ENCODE measurements around the gene ZNF692. TPM values are rescaled to one million over a fixed set of nuclear protein-coding genes. Genes with fewer than 3 reads are reported as not detected.

ZNF692 gene
- total RNA-seq, 1 donor from 2014 or later, result 80.1 TPM

GRCh38 chr1:248858096-248858890 lies 592 bp downstream of the ZNF692 start:
- Mint-ChIP-seq H3K4me1 (peaks cover 39% of the 10 kb centered on the region), H3K27me3 (ENCODE audit: low read depth) (peaks cover 10% of the 10 kb centered on the region), H3K27ac (peak overlapping the region; percentile 97), H3K36me3 (peaks cover 6% of the 10 kb centered on the region), H3K4me3 (peak overlapping the region; percentile 82), H3K9me3 (no peaks in the 10 kb centered on the region)
- TF ChIP-seq CTCF (IDR thresholded peaks at IDR 0.05; ENCODE audit: unreplicated experiment), result no peak
- DNase-seq (ENCODE audit: low spot score in 2 of 2, unreplicated experiment in 2 of 2), result peak; percentile 56 to 79

DNA sequence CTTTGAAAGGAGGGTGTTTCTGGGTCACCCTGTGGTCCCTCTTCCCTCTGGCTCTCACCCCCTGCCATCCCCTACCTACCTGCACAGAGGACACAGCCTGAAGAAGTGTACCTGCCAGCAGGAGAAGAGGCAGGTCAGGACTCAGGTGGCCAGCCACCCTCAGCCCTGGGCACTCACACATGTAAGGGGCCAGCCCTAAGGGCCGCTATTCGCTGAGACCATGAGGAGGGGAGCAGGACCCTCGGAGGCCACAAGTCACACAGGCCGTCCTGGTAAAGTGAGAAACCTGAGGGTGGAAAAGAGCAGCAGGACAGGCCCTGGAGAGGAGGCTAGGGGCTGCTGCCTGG lies 1.2 kb downstream of the ZNF692 start:
- no peaks in the 10 kb centered on the region for H3K9me3 Mint-ChIP-seq
- peak overlapping the region; percentile 97 for H3K27ac Mint-ChIP-seq

DNA sequence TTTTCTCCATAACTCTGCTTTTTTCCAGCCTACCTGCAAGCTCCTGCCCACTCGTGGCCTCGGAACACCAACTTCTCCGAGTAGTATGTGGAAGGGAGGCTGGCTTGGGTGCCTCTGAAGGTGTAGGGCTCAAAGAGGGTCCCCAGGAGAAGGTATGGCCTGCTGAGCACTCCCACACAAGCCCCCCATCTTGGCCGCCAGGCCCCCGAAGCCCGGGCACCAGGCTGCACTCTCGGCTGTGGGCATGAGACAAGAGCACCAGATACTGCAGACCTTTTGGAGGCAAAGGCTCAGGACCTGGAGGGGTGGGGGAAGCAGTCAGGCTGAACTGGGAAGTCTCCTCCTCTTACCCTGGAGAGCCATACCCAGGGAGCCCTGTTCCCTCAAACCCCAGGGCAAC lies 1.7 kb downstream of the ZNF692 start:
- no peak for TF ChIP-seq CTCF (IDR thresholded peaks at IDR 0.05; ENCODE audit: unreplicated experiment)
- Mint-ChIP-seq H3K4me1 (peaks cover 32% of the 10 kb centered on the region), H3K27me3 (ENCODE audit: low read depth) (peaks cover 2% of the 10 kb centered on the region), H3K27ac (peak overlapping the region; percentile 97), H3K9me3 (no peaks in the 10 kb centered on the region), H3K36me3 (peaks cover 6% of the 10 kb centered on the region), H3K4me3 (peak overlapping the region; percentile 82)
- no peak for DNase-seq (ENCODE audit: low spot score in 2 of 2, unreplicated experiment in 2 of 2)

More for the DNA sequence above, 1.2 kb downstream of the ZNF692 start:
- H3K27me3 Mint-ChIP-seq (ENCODE audit: low read depth), result peaks cover 6% of the 10 kb centered on the region
- DNase-seq (ENCODE audit: low spot score in 2 of 2, unreplicated experiment in 2 of 2), result no peak
- no peak for TF ChIP-seq CTCF (IDR thresholded peaks at IDR 0.05; ENCODE audit: unreplicated experiment)
- peaks cover 6% of the 10 kb centered on the region for H3K36me3 Mint-ChIP-seq
- peak overlapping the region; percentile 82 for H3K4me3 Mint-ChIP-seq
- H3K4me1 Mint-ChIP-seq, result peaks cover 36% of the 10 kb centered on the region

DNA sequence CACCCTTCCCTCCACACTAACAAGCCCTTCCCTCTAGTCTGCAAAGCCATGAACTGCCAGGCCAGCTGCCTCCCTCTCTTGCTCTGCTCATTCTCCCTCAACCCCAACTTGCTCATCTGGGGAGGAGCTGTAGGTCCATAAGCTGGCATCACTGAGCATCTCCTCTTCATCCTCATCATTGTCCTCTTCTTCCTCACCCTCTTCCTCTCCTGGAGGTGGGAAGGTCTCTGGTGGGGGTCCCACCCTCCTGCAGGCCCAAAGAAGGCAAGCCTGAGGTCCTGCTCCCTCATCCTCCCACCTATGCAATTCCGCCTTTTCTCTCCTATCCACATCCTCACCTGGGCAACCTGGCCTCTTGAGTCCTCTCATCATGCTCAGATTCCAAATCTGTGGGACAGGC lies 2.7 kb downstream of the ZNF692 start:
- DNase-seq (ENCODE audit: low spot score in 2 of 2, unreplicated experiment in 2 of 2), result no peak
- no peaks in the 10 kb centered on the region for H3K27me3 Mint-ChIP-seq (ENCODE audit: low read depth)
- H3K4me1 Mint-ChIP-seq, result peaks cover 32% of the 10 kb centered on the region
- H3K4me3 Mint-ChIP-seq, result no peak overlapping the region
- no peak overlapping the region for H3K27ac Mint-ChIP-seq
- no peaks in the 10 kb centered on the region for H3K9me3 Mint-ChIP-seq
- H3K36me3 Mint-ChIP-seq, result peaks cover 8% of the 10 kb centered on the region
- no peak for TF ChIP-seq CTCF (IDR thresholded peaks at IDR 0.05; ENCODE audit: unreplicated experiment)

- no peak for TF ChIP-seq CTCF (IDR thresholded peaks at IDR 0.05; ENCODE audit: unreplicated experiment)
- Mint-ChIP-seq H3K9me3 (no peaks in the 10 kb centered on the region), H3K27ac (no peak overlapping the region), H3K4me1 (peaks cover 32% of the 10 kb centered on the region), H3K27me3 (ENCODE audit: low read depth) (no peaks in the 10 kb centered on the region), H3K4me3 (peak overlapping the region; percentile 16), H3K36me3 (peaks cover 9% of the 10 kb centered on the region)
- no peak for DNase-seq (ENCODE audit: low spot score in 2 of 2, unreplicated experiment in 2 of 2)
Measured at GRCh38 chr1:248855580-248855979, 3.3 kb downstream of the ZNF692 start.

Measured in mesothelial cell of epicardium (in vitro differentiated cells).